B cell (primary cell): ENCODE data around the gene TBC1D1. TPM values are rescaled to one million over a fixed set of nuclear protein-coding genes. Genes with fewer than 3 reads are reported as not detected.

ENCODE experiments used
- ATAC-seq: fragments of 200-7000 bp; cut with Tn5 transposase; one replicate; pipeline ENCODE4 v1.10.0; 2021; ENCODE audit warnings: low read depth, mild to moderate bottlenecking, moderate number of reproducible peaks, moderate library complexity
- CTCF ChIA-PET: fragments of 350-600 bp; sonication (Branson Sonifier 250); formaldehyde crosslinking; loops from one replicate; lab custom pipeline; 2021; ENCODE audit warnings: antibody characterized with exemption, inconsistent platforms; lab: Charles Lee
- POLR2A ChIA-PET: fragments of 350-600 bp; sonication (Branson Sonifier 250); formaldehyde crosslinking; loops from one replicate; lab custom pipeline; 2021; ENCODE audit warnings: antibody characterized with exemption; lab: Charles Lee
- DNase-seq: peaks from one replicate; pipeline ENCODE4 v3.0.0; 2013
- H2AFZ ChIP-seq: 2 replicates; pipeline ENCODE4 v1.6.1; 2012; ENCODE audit warnings: mild to moderate bottlenecking, low read depth, low read length; ENCODE audit not compliant: insufficient read depth, poor library complexity, severe bottlenecking
- H3K27ac ChIP-seq, 2 donors: 1 replicate in 1 of 2; 2 replicates in 1 of 2; pipeline ENCODE4 v1.5.1; 2012 to 2013; ENCODE audit warnings: low read length in 2 of 2, mild to moderate bottlenecking in 2 of 2, moderate library complexity in 1 of 2
- H3K27me3 ChIP-seq, 4 experiments: fragments of 200-600 bp in 1 of 4; sonication (generic) in 1 of 4; replicated peaks in 1 of 4; 1 replicate in 2 of 4; 2 replicates in 2 of 4; pipeline versions ENCODE4 v1.6.1 to v1.7.0; 2013 to 2016; ENCODE audit warnings: low read length in 3 of 4, mild to moderate bottlenecking in 2 of 4, mixed read lengths in 1 of 4, moderate library complexity in 1 of 4; ENCODE audit not compliant: insufficient read depth in 4 of 4, control insufficient read depth in 3 of 4; ENCODE audit errors: control extremely low read depth in 1 of 4
- H3K36me3 ChIP-seq, 2 experiments: replicated peaks in 1 of 2; 1 replicate in 1 of 2; 2 replicates in 1 of 2; pipeline versions ENCODE4 v1.6.1 to v1.7.1; 2013; ENCODE audit warnings: low read length in 1 of 2; ENCODE audit not compliant: insufficient read depth in 2 of 2, control insufficient read depth in 1 of 2; ENCODE audit errors: control extremely low read depth in 1 of 2, extremely low read depth in 1 of 2
- H3K4me1 ChIP-seq, 2 donors: fragments of 200-600 bp in 1 of 2; sonication (generic) in 1 of 2; 1 replicate in 1 of 2; 2 replicates in 1 of 2; pipeline versions ENCODE4 v1.5.1 to v1.6.1; 2013 to 2017; ENCODE audit warnings: low read length in 2 of 2; ENCODE audit not compliant: control insufficient read depth in 2 of 2, insufficient read depth in 2 of 2
- H3K4me2 ChIP-seq: replicated peaks from 2 replicates; pipeline ENCODE3; 2012; ENCODE audit warnings: mild to moderate bottlenecking, low read depth, low read length; ENCODE audit not compliant: poor library complexity, severe bottlenecking
- H3K4me3 ChIP-seq, 5 experiments: fragments of 200-600 bp in 1 of 5; sonication (generic) in 1 of 5; 1 replicate in 3 of 5; 2 replicates in 2 of 5; pipeline versions ENCODE4 v1.5.1 to v1.7.0; 2011 to 2016; ENCODE audit warnings: low read length in 4 of 5, mild to moderate bottlenecking in 4 of 5, low read depth in 2 of 5, control low read depth in 1 of 5, moderate library complexity in 1 of 5; ENCODE audit not compliant: insufficient read depth in 1 of 5; ENCODE audit errors: control extremely low read depth in 1 of 5, extremely low read depth in 1 of 5
- H3K79me2 ChIP-seq: fragments of 200-600 bp; sonication (generic); one replicate; pipeline ENCODE4 v1.6.0; 2016; ENCODE audit warnings: low read length; ENCODE audit not compliant: control insufficient read depth, insufficient read depth
- H3K9ac ChIP-seq: fragments of 200-600 bp; sonication (generic); 2 replicates; pipeline ENCODE4 v1.6.1; 2017; ENCODE audit warnings: mild to moderate bottlenecking, low read length, moderate library complexity
- H3K9me3 ChIP-seq, 3 donors: one replicate each; pipeline versions ENCODE4 v1.6.1 to v1.7.1; 2013; ENCODE audit warnings: low read length in 2 of 3; ENCODE audit not compliant: control insufficient read depth in 2 of 3, insufficient read depth in 1 of 3; ENCODE audit errors: control extremely low read depth in 1 of 3
- H4K20me1 ChIP-seq: 2 replicates; pipeline ENCODE4 v1.6.0; 2012; ENCODE audit warnings: mild to moderate bottlenecking, low read length; ENCODE audit not compliant: insufficient read depth, control insufficient read depth, poor library complexity, severe bottlenecking
- H3K27ac Mint-ChIP-seq: one replicate; pipeline ENCODE4 v1.8.0; 2021; ENCODE audit warnings: mixed read lengths
- H3K27me3 Mint-ChIP-seq: one replicate; pipeline ENCODE4 v1.8.0; 2021; ENCODE audit warnings: mixed read lengths
- H3K4me1 Mint-ChIP-seq: one replicate; pipeline ENCODE4 v1.8.0; 2021; ENCODE audit warnings: mixed read lengths
- H3K4me3 Mint-ChIP-seq: one replicate; pipeline ENCODE4 v1.8.0; 2021; ENCODE audit warnings: mixed read lengths
- H3K9me3 Mint-ChIP-seq: one replicate; pipeline ENCODE4 v1.8.0; 2022; ENCODE audit warnings: mixed read lengths; ENCODE audit not compliant: insufficient read depth
- EZH2 ChIP-seq: IDR thresholded peaks from 2 replicates; pipeline ENCODE4 v1.6.1; 2012; ENCODE audit warnings: borderline replicate concordance, low read depth, mild to moderate bottlenecking, moderate library complexity, low read length; ENCODE audit not compliant: insufficient read depth, poor library complexity, severe bottlenecking
- WGBS: methylation state at CpG from one replicate; pipeline ENCODE4 v1.1.5; 2013; ENCODE audit warnings: missing lambda C conversion rate; ENCODE audit not compliant: insufficient coverage; 5-methylcytosine and 5-hydroxymethylcytosine counted together
- intact Hi-C: fragments of 100-400 bp; cut with micrococcal nuclease; formaldehyde crosslinking; loops from one replicate; pipeline ENCODE4 v1.10.0; 2022
- polyA plus RNA-seq: library from polyadenylated mRNA; depleted of rRNA; stranded (reverse); fragments of >200 nt; gene quantifications from 2 replicates; pipeline ENCODE4 v1.2.3, GENCODE V29; 2012
- total RNA-seq, 2 donors: library from RNA; stranded (reverse); fragments of 120-200 nt in 1 of 2; gene quantifications; 1 replicate in 1 of 2; 2 replicates in 1 of 2; pipeline versions ENCODE4 v1.2.3 to v1.2.4, GENCODE V29; 2013 to 2022
- TF ChIP-seq, protein P1 (sequence below): fragments of 200-600 bp; IDR thresholded peaks from one replicate; pipeline ENCODE4 v1.8.0; 2022; ENCODE audit warnings: antibody characterized with exemption, mild to moderate bottlenecking

Gene TBC1D1
- total and polyA plus RNA-seq, 2 donors (not counting 1 experiment from before 2014, with no cell fraction given) = 88.2 to 98.7 TPM

DNA sequence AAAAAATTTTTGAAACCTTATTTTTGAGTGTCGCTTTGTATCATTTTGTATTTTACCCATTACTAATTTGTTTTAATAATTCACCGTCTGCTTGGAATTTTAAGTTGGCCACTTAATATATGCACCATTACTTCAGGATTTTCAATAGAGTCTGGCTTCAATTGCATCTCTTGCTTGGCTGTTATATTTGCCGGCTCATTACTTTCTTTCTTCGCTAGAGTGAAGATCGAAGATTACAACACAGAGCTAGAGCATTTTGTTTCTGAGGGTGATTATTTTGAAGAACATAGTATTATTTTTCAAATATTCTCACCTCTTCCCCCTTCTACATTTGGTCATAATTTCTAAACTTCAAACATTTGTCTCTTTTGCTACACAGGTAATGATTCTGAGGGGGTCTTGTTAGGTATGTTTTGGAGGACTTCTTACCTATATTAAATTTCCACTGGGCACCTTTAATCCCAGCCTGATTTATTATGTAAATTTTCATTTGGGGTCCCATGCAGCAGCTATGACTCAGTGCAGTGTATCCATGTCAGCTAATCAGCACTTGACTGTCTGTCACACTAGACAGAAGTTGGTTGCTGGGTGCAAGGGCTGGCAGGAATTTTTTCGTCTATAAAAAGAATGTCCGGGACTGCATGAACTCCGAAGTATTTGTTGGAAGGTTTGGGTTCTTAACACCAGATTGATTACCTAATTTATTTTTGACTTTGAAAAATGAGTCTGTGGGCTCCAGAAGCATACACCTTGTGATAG is 18.6 kb downstream of the TBC1D1 start:
- no peaks in the 10 kb centered on the region for H3K9me3 ChIP-seq
- no peak overlapping the region for H3K9ac ChIP-seq
- H3K27ac Mint-ChIP-seq = no peak overlapping the region
- no peak overlapping the region for H3K4me2 ChIP-seq
- intact Hi-C loops = no loop called here
- no peaks in the 10 kb centered on the region for H3K4me1 ChIP-seq
- H3K27me3 Mint-ChIP-seq = no peaks in the 10 kb centered on the region
- H3K4me1 Mint-ChIP-seq = peaks cover 20% of the 10 kb centered on the region
- peaks cover 3 to 4% of the 10 kb centered on the region in 2 experiments for H3K36me3 ChIP-seq
- POLR2A ChIA-PET = interaction anchor here (0.5 kb wide), 1 partner anchor 185 kb away, joined by 5 read pairs; no protein-coding TSS in a partner anchor
- peaks cover 86% of the 10 kb centered on the region for H3K79me2 ChIP-seq
- ATAC-seq = no peak
- H3K27ac ChIP-seq = no peak overlapping the region
- WGBS = no CpG with 5 or more reads among the region's 8 CpGs
- no peaks in the 10 kb centered on the region for H3K9me3 Mint-ChIP-seq
- no peak overlapping the region for H3K4me3 ChIP-seq
- CTCF ChIA-PET = interaction anchor here (1.2 kb wide), 1 partner anchor 13 kb away, joined by 5 read pairs; no protein-coding TSS in a partner anchor
- DNase-seq = no peak
- H4K20me1 ChIP-seq = peaks cover 76% of the 10 kb centered on the region
- H2AFZ ChIP-seq = no peak overlapping the region
- H3K27me3 ChIP-seq = no peaks in the 10 kb centered on the region
- no peak overlapping the region for H3K4me3 Mint-ChIP-seq
- no peak for TF ChIP-seq EZH2
- TF ChIP-seq, protein P1, sequence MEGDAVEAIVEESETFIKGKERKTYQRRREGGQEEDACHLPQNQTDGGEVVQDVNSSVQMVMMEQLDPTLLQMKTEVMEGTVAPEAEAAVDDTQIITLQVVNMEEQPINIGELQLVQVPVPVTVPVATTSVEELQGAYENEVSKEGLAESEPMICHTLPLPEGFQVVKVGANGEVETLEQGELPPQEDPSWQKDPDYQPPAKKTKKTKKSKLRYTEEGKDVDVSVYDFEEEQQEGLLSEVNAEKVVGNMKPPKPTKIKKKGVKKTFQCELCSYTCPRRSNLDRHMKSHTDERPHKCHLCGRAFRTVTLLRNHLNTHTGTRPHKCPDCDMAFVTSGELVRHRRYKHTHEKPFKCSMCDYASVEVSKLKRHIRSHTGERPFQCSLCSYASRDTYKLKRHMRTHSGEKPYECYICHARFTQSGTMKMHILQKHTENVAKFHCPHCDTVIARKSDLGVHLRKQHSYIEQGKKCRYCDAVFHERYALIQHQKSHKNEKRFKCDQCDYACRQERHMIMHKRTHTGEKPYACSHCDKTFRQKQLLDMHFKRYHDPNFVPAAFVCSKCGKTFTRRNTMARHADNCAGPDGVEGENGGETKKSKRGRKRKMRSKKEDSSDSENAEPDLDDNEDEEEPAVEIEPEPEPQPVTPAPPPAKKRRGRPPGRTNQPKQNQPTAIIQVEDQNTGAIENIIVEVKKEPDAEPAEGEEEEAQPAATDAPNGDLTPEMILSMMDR = no peak

DNA sequence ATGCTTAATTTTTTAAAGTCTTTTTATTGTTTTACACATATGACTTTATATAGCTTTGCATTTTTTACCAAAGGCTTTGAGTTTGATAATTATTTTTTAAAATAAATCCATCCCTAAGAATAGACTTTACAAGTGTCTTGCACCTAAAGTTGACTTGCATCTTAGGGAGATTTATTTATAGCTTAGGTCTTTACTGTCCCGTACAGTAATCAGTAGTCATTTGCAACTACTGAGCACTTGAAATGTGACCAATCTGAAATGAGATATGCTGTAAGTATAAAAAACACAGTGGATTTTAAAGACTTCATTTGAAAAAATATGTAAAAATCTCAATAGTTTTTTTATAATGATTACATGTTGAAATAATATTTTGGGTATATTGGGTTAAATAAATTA is 19.2 kb downstream of the TBC1D1 start:
- Histone ChIP-seq H2AFZ (no peak overlapping the region), H3K4me3 (no peak overlapping the region), H3K79me2 (peaks cover 88% of the 10 kb centered on the region), H3K27me3 (no peaks in the 10 kb centered on the region), H3K36me3 (peaks cover 0 to 4% of the 10 kb centered on the region in 2 experiments), H3K9me3 (no peaks in the 10 kb centered on the region), H4K20me1 (peaks cover 82% of the 10 kb centered on the region), H3K4me1 (no peaks in the 10 kb centered on the region), H3K27ac (no peak overlapping the region), H3K9ac (no peak overlapping the region), H3K4me2 (no peak overlapping the region)
- H3K27me3 Mint-ChIP-seq = no peaks in the 10 kb centered on the region
- no peak for DNase-seq
- ChIA-PET CTCF (interaction anchor here (1.2 kb wide), 2 partner anchors 14 to 26 kb away, joined by 3 to 5 read pairs; no protein-coding TSS in a partner anchor), POLR2A (no interaction called here)
- peaks cover 18% of the 10 kb centered on the region for H3K4me1 Mint-ChIP-seq
- intact Hi-C loops = no loop called here
- 100% methylated on average over 1 of the region's 1 CpG for WGBS
- H3K9me3 Mint-ChIP-seq = no peaks in the 10 kb centered on the region
- H3K4me3 Mint-ChIP-seq = no peak overlapping the region
- no peak for ATAC-seq
- no peak overlapping the region for H3K27ac Mint-ChIP-seq
- TF ChIP-seq, protein P1 = no peak
- TF ChIP-seq EZH2 = no peak
